Natural killer cell treated with Interleukin-12 subunit alpha and Interleukin-12 subunit beta and Interleukin-15 and Interleukin-18, amount 100 ng/mL, for 72 hours (primary cell): Measurements from ENCODE around the gene HEATR3. TPM values are rescaled to one million over a fixed set of nuclear protein-coding genes. Genes with fewer than 3 reads are reported as not detected.

ENCODE experiments used
- ATAC-seq, 2 donors: fragments of 150-1000 bp; cut with Tn5 transposase in 1 of 2; sonication (Bioruptor Pico), chemical (Tn5 transposase) in 1 of 2; 2 replicates each; pipeline ENCODE4 v1.10.0; 2021
- DNase-seq: peaks from one replicate; pipeline ENCODE4 v3.0.0; 2022; ENCODE audit warnings: low spot score
- H3K27ac Mint-ChIP-seq, 2 donors: 1 replicate in 1 of 2; 2 replicates in 1 of 2; pipeline ENCODE4 v1.8.0; 2022; ENCODE audit warnings: mixed read lengths in 2 of 2, mild to moderate bottlenecking in 1 of 2, moderate library complexity in 1 of 2
- H3K27me3 Mint-ChIP-seq, 2 donors: 1 replicate in 1 of 2; 2 replicates in 1 of 2; pipeline ENCODE4 v1.8.0; 2022; ENCODE audit warnings: mixed read lengths in 2 of 2
- H3K36me3 Mint-ChIP-seq: one replicate; pipeline ENCODE4 v1.8.0; 2022; ENCODE audit warnings: mixed read lengths
- H3K4me1 Mint-ChIP-seq, 2 donors: 1 replicate in 1 of 2; 2 replicates in 1 of 2; pipeline ENCODE4 v1.8.0; 2022; ENCODE audit warnings: low read depth in 2 of 2, mixed read lengths in 2 of 2, mild to moderate bottlenecking in 1 of 2
- H3K4me3 Mint-ChIP-seq: one replicate; pipeline ENCODE4 v1.8.0; 2022; ENCODE audit warnings: mixed read lengths
- H3K9me3 Mint-ChIP-seq: 2 replicates; pipeline ENCODE4 v1.8.0; 2022; ENCODE audit warnings: mixed read lengths
- total RNA-seq, 2 donors: library from RNA; stranded (reverse); gene quantifications; one replicate each; pipeline ENCODE4 v1.2.3, GENCODE V29; 2022

Gene HEATR3
- total RNA-seq, 2 donors from 2014 or later, result 25.4 to 46.6 TPM

- H3K4me3 Mint-ChIP-seq, result peak overlapping the region; percentile 90
- H3K27ac Mint-ChIP-seq, result peak overlapping the region; percentile 65 to 77
- H3K4me1 Mint-ChIP-seq, result peaks cover 44 to 60% of the 10 kb centered on the region in 2 donors
- H3K9me3 Mint-ChIP-seq, result no peaks in the 10 kb centered on the region
- H3K36me3 Mint-ChIP-seq, result no peaks in the 10 kb centered on the region
- H3K27me3 Mint-ChIP-seq, result no peaks in the 10 kb centered on the region
- DNase-seq (no peak), ATAC-seq (no peak)
These were observed 90.2 kb downstream of the HEATR3 start for GRCh38 chr16:50155925-50156324.

Other genes starting within 250 kb of the HEATR3 start
- not detected for gene ZNF423, start 209.9 kb upstream of the HEATR3 start, total RNA-seq
- 10 to 100 TPM; 22.1 to 26.6 TPM for gene CNEP1R1, start 40.7 kb upstream of the HEATR3 start, total RNA-seq
- 10 to 100 TPM; 13.1 to 17.5 TPM for gene TENT4B, start 87.3 kb downstream of the HEATR3 start, total RNA-seq
- gene ADCY7, start 200.6 kb downstream of the HEATR3 start, total RNA-seq, result 100 to 1,000 TPM; 135 to 186 TPM